ENCODE measurements around the gene SETD2.

The SETD2 gene

GRCh38 chr3:47001731-47002170, 162.2 kb downstream of the SETD2 start:
- no peak overlapping the region for H3K4me3 ChIP-seq (ENCODE audit: low read length)
- TF ChIP-seq ZNF274 (IDR thresholded peaks at IDR 0.05; ENCODE audit: low read depth, low read length): no peak

- no peak overlapping the region for H3K4me3 ChIP-seq (ENCODE audit: low read length)
- no peak for TF ChIP-seq ZNF274 (IDR thresholded peaks at IDR 0.05; ENCODE audit: low read depth, low read length)
These were observed 162.8 kb downstream of the SETD2 start for GRCh38 chr3:47000922-47001730.

- TF ChIP-seq ZNF274 (IDR thresholded peaks at IDR 0.05; ENCODE audit: low read depth, low read length): no peak
- H3K4me3 ChIP-seq (ENCODE audit: low read length): no peak overlapping the region
These were observed 163.6 kb downstream of the SETD2 start for GRCh38 chr3:47000198-47000815.

GRCh38 chr3:46999516-47000197, 164.3 kb downstream of the SETD2 start:
- no peak for TF ChIP-seq ZNF274 (IDR thresholded peaks at IDR 0.05; ENCODE audit: low read depth, low read length)

GRCh38 chr3:46998852-46999515, 164.9 kb downstream of the SETD2 start:
- TF ChIP-seq ZNF274 (IDR thresholded peaks at IDR 0.05; ENCODE audit: low read depth, low read length): no peak
- H3K4me3 ChIP-seq (ENCODE audit: low read length): no peak overlapping the region

More at GRCh38 chr3:46999516-47000197, 164.3 kb downstream of the SETD2 start:
- no peak overlapping the region for H3K4me3 ChIP-seq (ENCODE audit: low read length)

- no peak for TF ChIP-seq ZNF274 (IDR thresholded peaks at IDR 0.05; ENCODE audit: low read depth, low read length)
- H3K4me3 ChIP-seq (ENCODE audit: low read length): no peak overlapping the region
These were observed 165.6 kb downstream of the SETD2 start for GRCh38 chr3:46998121-46998851.

GRCh38 chr3:46997453-46998091, 166.3 kb downstream of the SETD2 start:
- TF ChIP-seq ZNF274 (IDR thresholded peaks at IDR 0.05; ENCODE audit: low read depth, low read length): no peak
- H3K4me3 ChIP-seq (ENCODE audit: low read length): no peak overlapping the region

- no peak for TF ChIP-seq ZNF274 (IDR thresholded peaks at IDR 0.05; ENCODE audit: low read depth, low read length)
- no peak overlapping the region for H3K4me3 ChIP-seq (ENCODE audit: low read length)
These were observed 167.0 kb downstream of the SETD2 start for GRCh38 chr3:46996689-46997452.

GRCh38 chr3:46995901-46996562, 167.9 kb downstream of the SETD2 start:
- no peak overlapping the region for H3K4me3 ChIP-seq (ENCODE audit: low read length)
- no peak for TF ChIP-seq ZNF274 (IDR thresholded peaks at IDR 0.05; ENCODE audit: low read depth, low read length)

GRCh38 chr3:46994801-46995731, 168.8 kb downstream of the SETD2 start:
- no peak for TF ChIP-seq ZNF274 (IDR thresholded peaks at IDR 0.05; ENCODE audit: low read depth, low read length)
- H3K4me3 ChIP-seq (ENCODE audit: low read length): no peak overlapping the region

GRCh38 chr3:46993986-46994385, 169.9 kb downstream of the SETD2 start:
- TF ChIP-seq ZNF274 (IDR thresholded peaks at IDR 0.05; ENCODE audit: low read depth, low read length): no peak

More at GRCh38 chr3:46993986-46994385, 169.9 kb downstream of the SETD2 start:
- H3K4me3 ChIP-seq (ENCODE audit: low read length): no peak overlapping the region

Measured in GM08714 (cell line).